ENCODE measurements around the gene GMPS.

GRCh38 chr3:155912579-155913190, 42.2 kb downstream of the GMPS start:
- TF ChIP-seq, protein P1, sequence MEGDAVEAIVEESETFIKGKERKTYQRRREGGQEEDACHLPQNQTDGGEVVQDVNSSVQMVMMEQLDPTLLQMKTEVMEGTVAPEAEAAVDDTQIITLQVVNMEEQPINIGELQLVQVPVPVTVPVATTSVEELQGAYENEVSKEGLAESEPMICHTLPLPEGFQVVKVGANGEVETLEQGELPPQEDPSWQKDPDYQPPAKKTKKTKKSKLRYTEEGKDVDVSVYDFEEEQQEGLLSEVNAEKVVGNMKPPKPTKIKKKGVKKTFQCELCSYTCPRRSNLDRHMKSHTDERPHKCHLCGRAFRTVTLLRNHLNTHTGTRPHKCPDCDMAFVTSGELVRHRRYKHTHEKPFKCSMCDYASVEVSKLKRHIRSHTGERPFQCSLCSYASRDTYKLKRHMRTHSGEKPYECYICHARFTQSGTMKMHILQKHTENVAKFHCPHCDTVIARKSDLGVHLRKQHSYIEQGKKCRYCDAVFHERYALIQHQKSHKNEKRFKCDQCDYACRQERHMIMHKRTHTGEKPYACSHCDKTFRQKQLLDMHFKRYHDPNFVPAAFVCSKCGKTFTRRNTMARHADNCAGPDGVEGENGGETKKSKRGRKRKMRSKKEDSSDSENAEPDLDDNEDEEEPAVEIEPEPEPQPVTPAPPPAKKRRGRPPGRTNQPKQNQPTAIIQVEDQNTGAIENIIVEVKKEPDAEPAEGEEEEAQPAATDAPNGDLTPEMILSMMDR (IDR thresholded peaks at IDR 0.05): no peak
- TF ChIP-seq RAD21 (IDR thresholded peaks at IDR 0.05; ENCODE audit: low read length): no peak
- TF ChIP-seq TAF1 (IDR thresholded peaks at IDR 0.05; ENCODE audit: borderline replicate concordance, low read depth, low read length): no peak
- TF ChIP-seq GATA2 (CRISPR knock-in tag; IDR thresholded peaks at IDR 0.05): no peak
- TF ChIP-seq, protein P2, sequence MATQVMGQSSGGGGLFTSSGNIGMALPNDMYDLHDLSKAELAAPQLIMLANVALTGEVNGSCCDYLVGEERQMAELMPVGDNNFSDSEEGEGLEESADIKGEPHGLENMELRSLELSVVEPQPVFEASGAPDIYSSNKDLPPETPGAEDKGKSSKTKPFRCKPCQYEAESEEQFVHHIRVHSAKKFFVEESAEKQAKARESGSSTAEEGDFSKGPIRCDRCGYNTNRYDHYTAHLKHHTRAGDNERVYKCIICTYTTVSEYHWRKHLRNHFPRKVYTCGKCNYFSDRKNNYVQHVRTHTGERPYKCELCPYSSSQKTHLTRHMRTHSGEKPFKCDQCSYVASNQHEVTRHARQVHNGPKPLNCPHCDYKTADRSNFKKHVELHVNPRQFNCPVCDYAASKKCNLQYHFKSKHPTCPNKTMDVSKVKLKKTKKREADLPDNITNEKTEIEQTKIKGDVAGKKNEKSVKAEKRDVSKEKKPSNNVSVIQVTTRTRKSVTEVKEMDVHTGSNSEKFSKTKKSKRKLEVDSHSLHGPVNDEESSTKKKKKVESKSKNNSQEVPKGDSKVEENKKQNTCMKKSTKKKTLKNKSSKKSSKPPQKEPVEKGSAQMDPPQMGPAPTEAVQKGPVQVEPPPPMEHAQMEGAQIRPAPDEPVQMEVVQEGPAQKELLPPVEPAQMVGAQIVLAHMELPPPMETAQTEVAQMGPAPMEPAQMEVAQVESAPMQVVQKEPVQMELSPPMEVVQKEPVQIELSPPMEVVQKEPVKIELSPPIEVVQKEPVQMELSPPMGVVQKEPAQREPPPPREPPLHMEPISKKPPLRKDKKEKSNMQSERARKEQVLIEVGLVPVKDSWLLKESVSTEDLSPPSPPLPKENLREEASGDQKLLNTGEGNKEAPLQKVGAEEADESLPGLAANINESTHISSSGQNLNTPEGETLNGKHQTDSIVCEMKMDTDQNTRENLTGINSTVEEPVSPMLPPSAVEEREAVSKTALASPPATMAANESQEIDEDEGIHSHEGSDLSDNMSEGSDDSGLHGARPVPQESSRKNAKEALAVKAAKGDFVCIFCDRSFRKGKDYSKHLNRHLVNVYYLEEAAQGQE (IDR thresholded peaks at IDR 0.05; ENCODE audit: low read depth, low read length): no peak
- TF ChIP-seq JUND (IDR thresholded peaks at IDR 0.05): no peak

Measured in SK-N-SH (cell line).